Prostate gland (tissue), 2 donors: ENCODE results near the gene RAB30. TPM values are rescaled to one million over a fixed set of nuclear protein-coding genes. Genes with fewer than 3 reads are reported as not detected.

Source experiments
- DNase-seq: peaks from one replicate; pipeline ENCODE4 v3.0.0-alpha.2; 2019; ENCODE audit warnings: low spot score
- H3K27ac ChIP-seq, 2 donors: fragments of 200-600 bp; sonication (generic); 2 replicates each; pipeline ENCODE4 v1.5.1; 2017 to 2019
- H3K27me3 ChIP-seq: fragments of 200-600 bp; sonication (generic); replicated peaks from 2 replicates; pipeline ENCODE4 v1.5.1; 2019; ENCODE audit not compliant: insufficient read depth
- H3K36me3 ChIP-seq, 2 donors: fragments of 200-600 bp; sonication (generic); 1 replicate in 1 of 2; 2 replicates in 1 of 2; pipeline versions ENCODE4 v1.5.1 to v1.8.1; 2017 to 2019
- H3K4me1 ChIP-seq: fragments of 200-600 bp; sonication (generic); replicated peaks from 2 replicates; pipeline ENCODE4 v1.5.1; 2019
- H3K4me3 ChIP-seq, 2 donors: fragments of 200-600 bp; sonication (generic); 2 replicates each; pipeline ENCODE4 v1.5.1; 2017 to 2019
- H3K9me3 ChIP-seq: fragments of 200-600 bp; sonication (generic); 2 replicates; pipeline ENCODE4 v1.5.1; 2017
- CTCF ChIP-seq, 4 experiments: fragments of 200-600 bp in 2 of 4; fragments of 450-650 bp in 2 of 4; sonication (generic) in 2 of 4; IDR thresholded peaks; 1 replicate in 3 of 4; 2 replicates in 1 of 4; pipeline ENCODE4 v1.5.1; 2016 to 2019; ENCODE audit warnings: antibody characterized with exemption in 4 of 4, mild to moderate bottlenecking in 2 of 4, moderate library complexity in 2 of 4
- POLR2A ChIP-seq: fragments of 450-650 bp; IDR thresholded peaks from one replicate; pipeline ENCODE4 v1.6.1; 2016; ENCODE audit warnings: antibody characterized with exemption, mild to moderate bottlenecking
- POLR2AphosphoS5 ChIP-seq: sonication (generic); formaldehyde crosslinking; IDR thresholded peaks from one replicate; pipeline ENCODE4 v1.6.1; 2017; ENCODE audit warnings: antibody characterized with exemption
- WGBS: methylation state at CpG from one replicate; pipeline ENCODE4 v1.1.5; 2018; 5-methylcytosine and 5-hydroxymethylcytosine counted together
- intact Hi-C: fragments of 100-400 bp; cut with DNase I; formaldehyde crosslinking; loops from one replicate; pipeline ENCODE4 v1.14.2; 2022
- total RNA-seq, 2 donors: library from RNA; depleted of rRNA; stranded (reverse); fragments of >200 nt; gene quantifications; one replicate each; pipeline ENCODE4 v1.1.0, GENCODE V29; 2016

Gene RAB30
- total RNA-seq, 2 donors from 2014 or later, result 13.3 to 15.9 TPM

DNA sequence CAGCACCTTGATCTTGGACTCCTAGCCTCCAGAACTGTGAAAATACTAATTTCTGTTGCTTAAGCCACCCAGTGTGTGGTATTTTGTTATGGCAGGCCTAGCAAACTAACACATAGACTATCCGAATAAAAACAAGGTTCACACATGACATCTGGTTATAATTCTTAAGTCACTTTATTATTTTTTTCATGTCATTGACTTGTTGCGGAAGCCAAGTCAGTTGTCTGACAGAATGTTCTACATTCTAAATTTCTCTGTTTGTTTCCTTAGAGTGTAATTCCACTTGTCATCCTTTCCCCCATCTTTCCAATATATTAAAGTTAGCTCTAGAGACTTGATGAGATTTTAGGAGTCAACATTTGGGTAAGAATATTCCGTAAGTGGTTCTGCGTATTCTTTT, 40.6 kb downstream of the RAB30 start:
- Histone ChIP-seq H3K36me3 (no peaks in the 10 kb centered on the region), H3K27ac (no peak overlapping the region), H3K4me3 (no peak overlapping the region), H3K9me3 (no peaks in the 10 kb centered on the region), H3K4me1 (peaks cover 3% of the 10 kb centered on the region), H3K27me3 (no peaks in the 10 kb centered on the region)
- no peak for DNase-seq
- TF ChIP-seq POLR2AphosphoS5 (no peak), POLR2A (no peak), CTCF (IDR thresholded peaks at IDR 0.05) (no peak)
- 86% methylated on average over 4 of the region's 4 CpGs for WGBS
- intact Hi-C loops, result no loop called here

DNA sequence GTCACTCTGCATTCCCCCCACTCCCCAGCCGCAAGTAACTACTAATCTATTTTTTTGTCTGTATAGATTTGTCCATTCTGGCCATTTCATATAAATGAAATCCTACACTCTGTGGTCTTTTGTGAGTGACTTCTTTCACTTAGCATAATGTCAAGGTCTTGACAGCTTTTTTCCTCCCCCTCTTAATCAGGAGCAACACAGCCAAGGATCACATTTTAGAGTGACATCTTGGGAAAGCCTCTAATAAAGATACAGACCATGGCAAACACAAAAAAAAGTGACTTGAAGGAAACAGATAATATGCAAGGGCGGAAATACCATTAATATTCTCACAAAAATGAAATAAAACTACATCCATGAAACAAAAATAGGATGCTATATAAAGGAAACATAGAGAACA, 43.9 kb downstream of the RAB30 start:
- intact Hi-C loops, result no loop called here
- 95% methylated on average over 2 of the region's 2 CpGs for WGBS
- no peaks in the 10 kb centered on the region for H3K27me3 ChIP-seq
- no peak overlapping the region for H3K4me3 ChIP-seq
- no peaks in the 10 kb centered on the region for H3K4me1 ChIP-seq
- no peak for DNase-seq
- H3K36me3 ChIP-seq, result no peaks in the 10 kb centered on the region
- H3K9me3 ChIP-seq, result no peaks in the 10 kb centered on the region
- H3K27ac ChIP-seq, result no peak overlapping the region
- TF ChIP-seq CTCF (IDR thresholded peaks at IDR 0.05) (no peak), POLR2AphosphoS5 (no peak), POLR2A (no peak)

- no peak for TF ChIP-seq CTCF (IDR thresholded peaks at IDR 0.05)
- no peak for TF ChIP-seq POLR2A
- TF ChIP-seq POLR2AphosphoS5, result no peak
- no peaks in the 10 kb centered on the region for H3K4me1 ChIP-seq
- intact Hi-C loops, result no loop called here
- H3K9me3 ChIP-seq, result no peaks in the 10 kb centered on the region
- H3K27ac ChIP-seq, result no peak overlapping the region
- H3K27me3 ChIP-seq, result no peaks in the 10 kb centered on the region
- WGBS, result 96% methylated on average over 5 of the region's 5 CpGs
- DNase-seq, result no peak
- no peak overlapping the region for H3K4me3 ChIP-seq
- H3K36me3 ChIP-seq, result no peaks in the 10 kb centered on the region
Observed at GRCh38 chr11:83027289-83027688, 44.4 kb downstream of the RAB30 start.

GRCh38 chr11:83026229-83026628, 45.5 kb downstream of the RAB30 start:
- TF ChIP-seq CTCF (IDR thresholded peaks at IDR 0.05), result no peak
- no peak for TF ChIP-seq POLR2AphosphoS5
- no peak for TF ChIP-seq POLR2A
- Histone ChIP-seq H3K9me3 (no peaks in the 10 kb centered on the region), H3K4me3 (no peak overlapping the region), H3K36me3 (no peaks in the 10 kb centered on the region), H3K4me1 (no peaks in the 10 kb centered on the region), H3K27ac (no peak overlapping the region), H3K27me3 (no peaks in the 10 kb centered on the region)
- WGBS, result 98% methylated on average over 4 of the region's 4 CpGs
- DNase-seq, result no peak
- intact Hi-C loops, result no loop called here

DNA sequence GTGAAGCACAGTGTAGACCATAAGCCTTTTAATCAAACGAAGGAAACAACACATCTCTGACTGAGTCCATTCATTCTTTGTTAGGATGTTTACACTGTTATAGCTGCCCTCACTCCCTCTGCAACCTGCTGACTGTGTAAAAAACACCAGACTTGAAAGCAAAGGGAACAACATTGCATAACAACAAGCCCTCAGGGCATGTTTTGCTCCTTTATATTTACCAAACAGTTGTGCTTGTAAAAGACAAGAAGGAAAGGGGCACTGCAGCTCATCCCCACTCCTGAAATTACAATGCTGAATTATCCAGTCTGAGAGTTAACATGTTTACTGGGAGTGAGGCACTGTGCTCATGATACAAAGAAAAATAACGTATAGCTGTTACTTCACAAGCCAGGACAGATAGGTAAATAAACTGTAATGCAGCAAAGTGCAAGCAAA, 46.4 kb downstream of the RAB30 start:
- DNase-seq, result no peak
- no peak overlapping the region for H3K4me3 ChIP-seq
- no peak for TF ChIP-seq POLR2A
- TF ChIP-seq POLR2AphosphoS5, result no peak
- TF ChIP-seq CTCF (IDR thresholded peaks at IDR 0.05), result no peak
- H3K9me3 ChIP-seq, result no peaks in the 10 kb centered on the region
- H3K4me1 ChIP-seq, result no peaks in the 10 kb centered on the region
- H3K36me3 ChIP-seq, result no peaks in the 10 kb centered on the region
- intact Hi-C loops, result no loop called here
- H3K27me3 ChIP-seq, result no peaks in the 10 kb centered on the region
- no peak overlapping the region for H3K27ac ChIP-seq
- 21% methylated on average over 2 of the region's 2 CpGs for WGBS
